Activated CD8-positive, alpha-beta memory T cell treated with anti-CD3 and anti-CD28 coated beads, Interleukin-2, amount 50 U/mL, for 48 hours (primary cell): Measurements from ENCODE around the gene CAMTA1.

Experiments used
- DNase-seq: peaks from one replicate; pipeline ENCODE4 v3.0.0-alpha.2; 2020

The CAMTA1 gene

GRCh38 chr1:7617826-7618225 lies 832.6 kb downstream of the CAMTA1 start:
- no peak for DNase-seq

GRCh38 chr1:7620196-7620595 lies 834.9 kb downstream of the CAMTA1 start:
- no peak for DNase-seq

- DNase-seq = no peak
Observed at GRCh38 chr1:7621334-7622219, 836.3 kb downstream of the CAMTA1 start.

GRCh38 chr1:7623842-7624241 lies 838.6 kb downstream of the CAMTA1 start:
- DNase-seq = no peak

- DNase-seq = no peak
Observed at GRCh38 chr1:7624791-7625355, 839.6 kb downstream of the CAMTA1 start.

- no peak for DNase-seq
Observed at GRCh38 chr1:7625401-7625800, 840.1 kb downstream of the CAMTA1 start.

GRCh38 chr1:7628273-7628672 lies 843.0 kb downstream of the CAMTA1 start:
- DNase-seq = no peak

- DNase-seq = no peak
Observed at GRCh38 chr1:7629011-7629410, 843.8 kb downstream of the CAMTA1 start.

- no peak for DNase-seq
Observed at GRCh38 chr1:7629465-7630195, 844.4 kb downstream of the CAMTA1 start.

- no peak for DNase-seq
Observed at GRCh38 chr1:7630378-7630777, 845.1 kb downstream of the CAMTA1 start.

GRCh38 chr1:7632176-7632575 lies 846.9 kb downstream of the CAMTA1 start:
- DNase-seq = no peak

GRCh38 chr1:7632681-7633080 lies 847.4 kb downstream of the CAMTA1 start:
- DNase-seq = no peak

- no peak for DNase-seq
Observed at GRCh38 chr1:7633506-7634245, 848.4 kb downstream of the CAMTA1 start.

- DNase-seq = no peak
Observed at GRCh38 chr1:7634546-7635240, 849.4 kb downstream of the CAMTA1 start.

- DNase-seq = no peak
Observed at GRCh38 chr1:7636795-7637526, 851.7 kb downstream of the CAMTA1 start.

- no peak for DNase-seq
Observed at GRCh38 chr1:7638078-7638477, 852.8 kb downstream of the CAMTA1 start.

- no peak for DNase-seq
Observed at GRCh38 chr1:7639435-7640131, 854.3 kb downstream of the CAMTA1 start.

- no peak for DNase-seq
Observed at GRCh38 chr1:7640350-7640749, 855.1 kb downstream of the CAMTA1 start.

- DNase-seq = no peak
Observed at GRCh38 chr1:7640920-7641585, 855.8 kb downstream of the CAMTA1 start.

- no peak for DNase-seq
Observed at GRCh38 chr1:7641587-7642417, 856.5 kb downstream of the CAMTA1 start.
